Thyroid gland (tissue), 4 donors: ENCODE data around the gene MMEL1.

Experiments
- POLR2A ChIP-seq, 2 donors: fragments of 450-650 bp; IDR thresholded peaks; one replicate each; pipeline ENCODE4 v1.6.1; 2017; ENCODE audit warnings: antibody characterized with exemption in 2 of 2, mild to moderate bottlenecking in 2 of 2, moderate library complexity in 1 of 2
- TF ChIP-seq, protein P1 (sequence below), 6 experiments: fragments of 200-600 bp in 3 of 6; fragments of 450-650 bp in 3 of 6; sonication (generic) in 3 of 6; IDR thresholded peaks; one replicate each; pipeline ENCODE4 v1.5.1; 2016 to 2019; ENCODE audit warnings: antibody characterized with exemption in 6 of 6, mild to moderate bottlenecking in 2 of 6, inconsistent platforms in 1 of 6, moderate library complexity in 1 of 6

DNA sequence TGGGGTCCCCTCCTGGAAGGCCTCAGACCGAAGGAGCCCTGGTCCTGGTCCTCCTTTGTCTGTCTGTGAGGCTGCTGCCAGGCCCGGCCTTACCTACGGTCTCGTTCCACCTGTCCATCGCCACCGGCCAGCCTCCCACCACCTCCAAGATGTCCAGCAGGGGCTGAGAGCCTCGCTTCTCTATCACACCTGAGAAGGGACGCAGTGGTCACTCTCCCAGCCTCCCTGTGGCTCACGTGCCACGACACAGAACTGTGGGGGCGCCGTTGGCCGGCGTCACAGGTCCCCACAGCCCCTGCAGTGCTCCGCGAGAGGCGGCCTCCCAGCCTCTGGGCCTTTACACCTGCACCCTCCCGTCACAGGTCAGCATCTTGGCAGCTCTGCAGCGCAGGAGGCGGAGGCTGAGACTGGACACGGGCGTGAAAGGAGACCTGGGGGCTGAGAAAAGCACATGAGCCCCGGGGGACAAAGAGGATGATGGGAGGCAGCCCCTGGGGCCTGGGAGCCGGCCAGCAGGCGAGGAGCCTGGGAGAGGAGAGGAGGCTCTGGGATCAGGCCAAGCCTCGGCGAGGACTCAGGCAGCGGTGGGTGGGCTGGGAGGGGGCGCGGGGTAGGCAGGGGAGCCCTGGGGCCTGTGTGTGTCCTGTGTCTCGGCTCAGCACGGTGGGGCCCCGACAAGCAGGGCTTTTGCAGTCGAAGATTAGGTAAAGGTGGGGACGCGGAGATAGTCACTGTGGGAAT, 25.8 kb downstream of the MMEL1 start:
- TF ChIP-seq, protein P1, sequence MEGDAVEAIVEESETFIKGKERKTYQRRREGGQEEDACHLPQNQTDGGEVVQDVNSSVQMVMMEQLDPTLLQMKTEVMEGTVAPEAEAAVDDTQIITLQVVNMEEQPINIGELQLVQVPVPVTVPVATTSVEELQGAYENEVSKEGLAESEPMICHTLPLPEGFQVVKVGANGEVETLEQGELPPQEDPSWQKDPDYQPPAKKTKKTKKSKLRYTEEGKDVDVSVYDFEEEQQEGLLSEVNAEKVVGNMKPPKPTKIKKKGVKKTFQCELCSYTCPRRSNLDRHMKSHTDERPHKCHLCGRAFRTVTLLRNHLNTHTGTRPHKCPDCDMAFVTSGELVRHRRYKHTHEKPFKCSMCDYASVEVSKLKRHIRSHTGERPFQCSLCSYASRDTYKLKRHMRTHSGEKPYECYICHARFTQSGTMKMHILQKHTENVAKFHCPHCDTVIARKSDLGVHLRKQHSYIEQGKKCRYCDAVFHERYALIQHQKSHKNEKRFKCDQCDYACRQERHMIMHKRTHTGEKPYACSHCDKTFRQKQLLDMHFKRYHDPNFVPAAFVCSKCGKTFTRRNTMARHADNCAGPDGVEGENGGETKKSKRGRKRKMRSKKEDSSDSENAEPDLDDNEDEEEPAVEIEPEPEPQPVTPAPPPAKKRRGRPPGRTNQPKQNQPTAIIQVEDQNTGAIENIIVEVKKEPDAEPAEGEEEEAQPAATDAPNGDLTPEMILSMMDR (IDR thresholded peaks at IDR 0.05) = no peak
- TF ChIP-seq POLR2A (IDR thresholded peaks at IDR 0.05) = no peak
